Activated CD8-positive, alpha-beta memory T cell treated with anti-CD3 and anti-CD28 coated beads, Interleukin-2, amount 50 U/mL, for 4 hours (primary cell): ENCODE measurements around the gene RGS19.

Experiments
- DNase-seq: peaks from one replicate; pipeline ENCODE4 v3.0.0-alpha.2; 2020

Gene RGS19

DNA sequence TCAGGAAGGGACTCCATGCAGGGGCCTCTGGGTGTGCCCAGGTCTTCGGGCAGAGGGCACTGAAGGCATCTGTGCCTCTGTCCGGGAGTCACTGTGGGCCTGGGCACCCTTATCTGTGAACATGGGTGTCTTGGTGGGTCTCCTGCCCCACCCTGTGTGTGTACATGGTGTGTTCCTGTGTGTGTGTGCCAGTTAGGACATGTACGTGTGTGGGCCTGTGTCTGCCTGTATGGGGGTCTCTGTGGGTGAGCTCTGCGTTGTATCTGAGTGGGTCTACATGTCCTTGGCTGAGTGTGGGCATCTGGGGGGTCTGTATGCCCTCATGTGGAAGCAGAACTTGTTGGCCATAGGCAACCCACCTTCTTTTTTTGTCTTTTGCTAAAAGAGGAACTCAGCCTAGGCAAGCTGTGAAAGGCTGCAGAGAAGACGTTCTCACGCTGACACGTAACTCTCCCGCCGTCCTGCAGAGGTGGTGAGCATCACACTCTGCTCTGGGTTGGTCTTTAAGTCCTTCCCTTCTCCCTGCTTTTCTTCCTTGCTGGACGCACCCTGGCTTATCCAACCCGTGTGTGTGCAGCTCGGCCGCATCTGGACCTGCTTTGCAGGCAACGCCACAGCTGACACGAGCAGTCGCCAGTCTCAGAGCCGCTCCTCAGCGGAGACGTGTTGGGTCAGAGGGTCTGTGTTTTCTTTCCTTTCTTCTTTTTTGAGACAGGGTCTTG, 28.6 kb upstream of the RGS19 start:
- DNase-seq: peak; percentile 12

DNA sequence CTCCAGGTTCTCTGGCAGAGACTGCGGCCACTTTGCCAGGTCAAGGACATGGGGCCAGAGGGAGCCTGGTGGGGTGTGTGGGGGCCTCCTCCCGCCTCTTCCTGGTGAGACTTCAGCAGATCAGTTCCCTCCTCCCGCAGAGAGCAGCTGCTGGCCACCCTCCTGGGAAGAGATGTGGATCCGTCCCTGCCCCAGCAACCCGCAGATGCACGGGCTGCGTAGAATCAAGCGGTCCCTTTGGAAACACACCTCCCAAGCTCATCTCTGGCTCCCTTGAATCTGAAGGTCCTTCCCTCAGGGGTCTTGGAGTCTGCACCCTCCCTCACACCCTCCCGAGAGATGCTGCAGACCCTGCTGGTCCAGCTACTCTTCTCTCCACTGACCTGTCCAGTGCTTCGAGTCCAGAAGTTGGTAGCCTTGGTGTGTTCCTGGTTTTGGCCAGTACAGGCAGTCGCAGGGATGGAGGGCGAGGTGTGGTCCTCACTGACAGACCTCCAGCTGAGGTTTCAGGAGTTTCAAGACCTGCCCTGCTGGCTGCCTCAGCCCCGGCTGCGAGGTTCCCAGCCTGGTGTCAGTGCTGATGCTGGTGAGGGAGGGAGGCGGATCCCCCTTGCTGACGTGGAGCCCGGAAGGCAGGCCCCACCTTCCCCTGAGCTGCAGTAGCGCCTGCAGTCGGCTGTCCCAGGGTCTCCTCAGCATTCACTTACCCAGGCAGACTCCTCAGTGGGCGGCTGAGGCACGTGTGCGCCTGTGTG, 27.8 kb upstream of the RGS19 start, which contains the start of gene NPBWR2:
TSS of gene NPBWR2 (minus strand) at position 585 of the 755 bp plus-strand sequence. CDS start 734 bp downstream, outside the sequence.
- peak; percentile 33 for DNase-seq

DNA sequence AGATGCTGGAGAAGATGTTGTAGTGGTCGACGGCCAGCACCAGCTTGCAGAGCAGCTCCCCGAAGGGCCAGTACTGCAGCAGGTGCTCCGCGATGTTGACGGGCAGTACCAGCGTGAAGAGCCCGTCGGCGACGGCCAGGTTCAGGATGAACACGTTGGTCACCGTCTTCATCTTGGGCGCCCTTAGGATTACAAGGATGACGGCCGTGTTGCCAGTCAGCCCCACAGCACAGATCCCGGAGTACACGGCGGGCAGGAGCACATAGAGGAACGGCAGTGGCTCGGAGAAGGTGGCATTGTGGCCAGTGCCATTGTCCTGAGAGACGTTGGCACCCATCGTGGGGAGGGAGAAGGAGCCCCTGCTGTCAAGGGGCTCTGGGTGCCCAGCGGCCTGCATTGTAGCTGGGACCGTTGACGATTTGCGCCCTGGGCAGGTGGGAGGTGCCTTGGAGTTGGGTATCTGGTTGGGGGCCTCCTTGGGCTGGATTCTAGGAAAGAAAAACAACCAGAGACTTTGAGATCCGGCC, 27.2 kb upstream of the RGS19 start:
- DNase-seq: no peak

GRCh38 chr20:64105846-64106434, 26.6 kb upstream of the RGS19 start:
- peak; percentile 10 for DNase-seq

DNA sequence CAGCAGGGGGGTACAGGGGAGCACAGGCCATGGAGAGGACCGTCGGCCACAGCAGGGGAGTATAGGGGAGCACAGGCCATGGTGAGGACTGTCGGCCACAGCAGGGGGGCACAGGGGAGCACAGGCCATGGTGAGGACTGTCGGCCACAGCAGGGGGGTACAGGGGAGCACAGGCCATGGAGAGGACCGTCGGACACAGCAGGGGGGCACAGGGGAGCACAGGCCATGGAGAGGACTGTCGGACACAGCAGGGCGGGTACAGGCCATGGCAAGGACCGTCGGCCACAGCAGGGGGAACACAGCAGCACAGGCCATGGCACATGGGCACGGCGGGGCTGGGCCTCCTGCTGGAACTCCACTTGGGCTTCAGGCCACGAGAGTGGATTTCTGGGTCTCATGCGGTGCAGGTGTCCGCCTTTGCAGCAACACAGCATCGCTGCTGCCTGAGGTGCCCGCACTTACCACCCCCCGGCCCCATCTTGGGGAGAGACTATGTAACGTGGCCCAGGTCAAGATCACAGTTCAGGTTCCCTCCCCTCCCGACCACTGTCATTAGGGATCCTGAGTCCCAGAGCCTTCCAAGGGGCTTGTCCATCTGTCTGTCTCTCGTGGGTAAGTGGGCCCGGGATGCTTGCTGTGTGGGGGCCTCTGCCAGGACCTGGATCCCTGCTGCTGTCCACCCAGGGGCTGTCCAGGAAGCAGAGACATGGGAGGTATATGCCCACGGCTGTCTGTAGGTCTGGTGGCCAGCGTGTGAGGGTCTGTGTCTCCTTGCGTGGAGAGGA, 25.5 kb upstream of the RGS19 start:
- DNase-seq: peak; percentile 9

GRCh38 chr20:64103871-64104666, 24.8 kb upstream of the RGS19 start:
- DNase-seq: peak; percentile 11

- no peak for DNase-seq
These were observed 23.5 kb upstream of the RGS19 start for GRCh38 chr20:64102647-64103354.

GRCh38 chr20:64101731-64102621, 22.7 kb upstream of the RGS19 start:
- peak; percentile 71 for DNase-seq

- DNase-seq: no peak
These were observed 21.8 kb upstream of the RGS19 start for GRCh38 chr20:64100946-64101688.

DNA sequence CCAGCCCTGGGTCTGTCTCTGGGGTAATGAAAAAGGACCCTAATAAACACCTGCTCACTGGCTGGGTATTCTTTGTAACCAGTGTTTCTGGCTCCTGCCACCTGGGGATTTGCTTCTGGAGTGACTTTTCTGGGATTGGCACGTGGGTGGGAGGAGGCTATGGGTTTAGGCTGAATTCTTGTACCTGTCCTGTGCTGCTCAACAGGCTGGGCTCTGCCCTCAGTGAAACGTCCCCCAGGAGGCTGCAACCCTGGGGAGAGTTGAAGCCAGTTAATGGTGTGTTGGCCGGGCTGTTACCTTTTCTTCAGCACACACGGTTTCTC, 21.2 kb upstream of the RGS19 start:
- DNase-seq: no peak

- DNase-seq: no peak
These were observed 20.7 kb upstream of the RGS19 start for GRCh38 chr20:64099880-64100565.

GRCh38 chr20:64099086-64099786, 19.9 kb upstream of the RGS19 start:
- no peak for DNase-seq

DNA sequence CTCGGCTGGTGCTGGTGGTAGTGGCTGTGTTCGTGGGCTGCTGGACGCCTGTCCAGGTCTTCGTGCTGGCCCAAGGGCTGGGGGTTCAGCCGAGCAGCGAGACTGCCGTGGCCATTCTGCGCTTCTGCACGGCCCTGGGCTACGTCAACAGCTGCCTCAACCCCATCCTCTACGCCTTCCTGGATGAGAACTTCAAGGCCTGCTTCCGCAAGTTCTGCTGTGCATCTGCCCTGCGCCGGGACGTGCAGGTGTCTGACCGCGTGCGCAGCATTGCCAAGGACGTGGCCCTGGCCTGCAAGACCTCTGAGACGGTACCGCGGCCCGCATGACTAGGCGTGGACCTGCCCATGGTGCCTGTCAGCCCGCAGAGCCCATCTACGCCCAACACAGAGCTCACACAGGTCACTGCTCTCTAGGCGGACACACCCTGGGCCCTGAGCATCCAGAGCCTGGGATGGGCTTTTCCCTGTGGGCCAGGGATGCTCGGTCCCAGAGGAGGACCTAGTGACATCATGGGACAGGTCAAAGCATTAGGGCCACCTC, 19.2 kb upstream of the RGS19 start:
- no peak for DNase-seq

DNA sequence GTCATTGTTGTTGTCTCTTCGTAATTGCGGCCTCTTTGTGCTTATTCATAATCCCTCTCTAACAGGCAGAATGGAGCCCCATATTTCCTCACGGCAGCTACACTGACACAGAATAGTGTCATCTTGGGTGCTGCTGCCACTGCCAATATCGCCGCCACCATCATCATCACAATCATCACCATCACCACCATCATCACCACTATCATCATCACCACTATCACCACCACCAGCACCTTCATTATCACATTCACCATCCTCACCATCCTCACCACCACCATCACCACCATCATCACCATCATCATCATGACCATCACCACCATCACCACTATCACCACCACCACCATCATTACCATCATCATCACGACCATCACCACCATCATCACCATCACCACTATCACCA, 17.2 kb upstream of the RGS19 start:
- no peak for DNase-seq

DNA sequence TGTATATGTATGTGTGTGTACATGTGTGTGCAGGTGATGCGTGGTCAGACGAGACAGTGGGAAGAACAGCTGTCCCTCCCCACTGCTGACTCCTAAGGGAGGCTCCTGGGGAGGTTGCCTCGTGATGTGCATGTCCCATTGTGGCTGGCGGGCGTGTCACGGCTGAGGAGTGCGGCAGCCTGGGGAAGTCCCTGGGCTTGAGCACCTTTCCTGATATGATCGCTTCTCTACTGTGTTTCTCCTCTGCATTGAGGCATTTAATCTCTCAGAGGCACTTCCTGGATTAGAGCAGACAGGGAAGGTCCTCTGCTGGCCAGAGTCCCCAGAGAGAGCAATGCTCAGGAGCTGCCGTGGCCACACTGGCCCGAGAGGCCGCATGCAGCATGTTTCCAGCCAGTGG, 16.6 kb upstream of the RGS19 start:
- DNase-seq: no peak

- DNase-seq: no peak
These were observed 16.1 kb upstream of the RGS19 start for GRCh38 chr20:64095455-64095854.

- no peak for DNase-seq
These were observed 13.7 kb upstream of the RGS19 start for GRCh38 chr20:64093013-64093503.
